Measurements from ENCODE around the gene ZIC5.

Gene ZIC5

DNA sequence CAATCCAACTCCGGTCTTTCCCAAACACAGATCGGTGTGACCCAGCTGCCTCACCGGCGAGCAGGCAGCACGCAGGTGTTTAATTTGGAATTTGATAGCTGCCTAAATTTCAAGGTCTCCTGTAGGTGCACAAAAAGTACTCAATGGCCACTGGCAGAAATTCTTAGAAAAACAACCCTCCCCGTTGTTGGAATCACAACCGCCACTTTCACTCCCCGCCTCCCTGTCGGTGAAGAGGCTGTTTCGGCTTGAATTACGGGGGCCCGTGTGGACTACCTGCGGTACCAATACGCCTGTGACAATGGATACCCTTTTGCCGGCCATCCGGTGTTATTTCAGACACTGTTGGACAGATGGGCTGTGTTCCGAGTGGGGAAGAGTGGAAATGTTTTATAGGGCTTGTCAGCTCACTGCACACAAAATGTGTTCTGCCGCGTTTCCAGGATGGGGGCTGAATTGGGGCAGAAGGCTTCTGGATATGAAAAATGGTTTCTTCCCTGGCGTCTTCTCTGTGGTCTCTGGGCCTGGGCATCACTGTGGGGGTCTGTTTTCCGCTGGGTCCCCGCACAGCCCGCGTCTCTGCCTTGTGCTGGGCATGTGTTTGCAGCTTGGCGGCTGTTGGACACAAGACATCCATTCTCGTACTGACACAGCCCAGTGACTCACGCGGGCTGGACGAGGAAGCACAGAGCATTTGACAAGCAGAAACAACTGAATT, 45.4 kb downstream of the ZIC5 start:
- DNase-seq, result no peak

DNA sequence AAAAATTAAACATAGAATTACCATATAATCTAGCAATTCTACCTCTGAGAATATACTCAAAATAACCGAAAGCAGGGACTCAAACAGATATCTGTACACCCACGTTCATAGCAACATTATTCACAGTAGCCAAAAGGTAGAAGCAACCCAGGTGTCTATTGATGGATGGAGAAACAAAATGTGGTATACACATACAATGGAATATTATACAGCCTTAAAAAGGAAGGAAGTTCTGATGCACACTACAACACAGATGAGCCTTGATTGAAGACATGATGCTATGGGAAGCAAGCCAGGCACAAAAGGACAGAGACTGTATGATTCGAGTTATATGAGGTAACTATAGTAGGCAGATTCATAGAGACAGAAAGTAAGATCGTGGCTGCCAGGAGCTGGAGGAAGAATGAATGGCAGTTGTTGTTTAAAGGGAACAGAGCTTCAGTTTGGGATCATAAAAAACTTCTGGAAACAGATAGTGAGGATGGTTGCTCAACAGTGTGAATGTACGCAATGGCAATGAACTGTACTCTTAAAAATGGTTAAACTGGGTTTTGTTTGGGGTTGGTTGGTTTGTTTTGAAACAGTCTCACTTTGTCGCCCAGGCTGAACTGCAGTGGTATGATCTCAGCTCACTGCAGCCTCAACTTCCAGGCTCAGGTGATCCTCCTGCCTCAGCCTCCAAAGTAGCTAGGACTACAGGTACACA, 47.5 kb downstream of the ZIC5 start:
- DNase-seq, result no peak

DNA sequence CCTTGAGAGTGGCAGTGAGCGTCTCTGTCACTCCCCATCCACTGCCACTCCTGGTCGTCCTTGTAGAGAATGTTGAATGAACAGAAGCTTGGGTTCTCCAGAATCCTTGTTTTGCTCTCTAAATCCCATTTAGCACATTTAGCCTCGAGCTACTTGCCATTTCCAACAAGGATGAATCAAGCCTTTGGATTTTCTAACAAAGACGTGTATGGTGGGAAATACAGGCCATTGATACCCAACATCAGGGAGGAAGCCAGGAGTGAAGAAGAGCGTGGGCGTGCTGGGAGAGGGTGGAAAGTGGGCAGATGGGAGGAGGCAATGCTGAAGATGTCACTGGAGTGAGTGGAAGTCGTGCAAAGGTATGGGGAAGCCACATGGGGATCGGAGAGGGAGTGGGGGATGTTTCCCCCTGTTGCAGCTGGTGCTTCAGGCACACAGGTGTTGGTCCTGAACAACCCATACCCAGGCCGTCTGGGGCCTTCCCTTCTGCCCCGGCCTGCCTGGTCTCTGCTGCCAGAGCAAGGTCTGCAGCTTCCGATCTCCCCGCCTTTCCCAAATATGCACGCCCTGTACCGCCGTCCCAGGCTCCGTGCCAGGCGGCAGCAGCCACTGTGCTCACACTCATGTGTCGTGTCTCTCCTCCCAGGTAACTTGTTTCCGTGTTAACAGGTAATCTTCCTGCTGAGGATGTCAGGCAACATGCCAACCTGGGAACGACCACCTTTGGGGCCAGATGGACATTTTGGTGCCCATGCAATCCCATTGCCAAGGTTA, 48.7 kb downstream of the ZIC5 start:
- DNase-seq, result no peak

DNA sequence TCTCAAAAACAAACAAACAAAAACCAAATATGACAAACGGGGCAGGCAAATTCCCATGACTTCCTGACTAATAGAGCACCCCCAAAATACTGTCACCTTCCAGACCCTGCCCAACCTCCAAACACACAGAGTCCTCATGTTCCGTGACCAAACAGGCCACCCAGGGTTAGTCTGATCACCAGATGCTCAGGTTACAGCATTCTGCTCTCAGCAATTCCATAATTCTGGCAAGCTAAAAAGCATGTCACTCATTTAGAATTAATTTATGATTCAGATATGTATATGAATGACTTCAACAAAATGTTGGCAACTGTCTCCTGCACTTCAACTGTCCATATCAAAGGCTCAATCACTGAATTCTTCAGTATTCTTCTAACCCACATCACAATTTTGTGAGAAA, 52.4 kb downstream of the ZIC5 start:
- DNase-seq, result no peak

DNA sequence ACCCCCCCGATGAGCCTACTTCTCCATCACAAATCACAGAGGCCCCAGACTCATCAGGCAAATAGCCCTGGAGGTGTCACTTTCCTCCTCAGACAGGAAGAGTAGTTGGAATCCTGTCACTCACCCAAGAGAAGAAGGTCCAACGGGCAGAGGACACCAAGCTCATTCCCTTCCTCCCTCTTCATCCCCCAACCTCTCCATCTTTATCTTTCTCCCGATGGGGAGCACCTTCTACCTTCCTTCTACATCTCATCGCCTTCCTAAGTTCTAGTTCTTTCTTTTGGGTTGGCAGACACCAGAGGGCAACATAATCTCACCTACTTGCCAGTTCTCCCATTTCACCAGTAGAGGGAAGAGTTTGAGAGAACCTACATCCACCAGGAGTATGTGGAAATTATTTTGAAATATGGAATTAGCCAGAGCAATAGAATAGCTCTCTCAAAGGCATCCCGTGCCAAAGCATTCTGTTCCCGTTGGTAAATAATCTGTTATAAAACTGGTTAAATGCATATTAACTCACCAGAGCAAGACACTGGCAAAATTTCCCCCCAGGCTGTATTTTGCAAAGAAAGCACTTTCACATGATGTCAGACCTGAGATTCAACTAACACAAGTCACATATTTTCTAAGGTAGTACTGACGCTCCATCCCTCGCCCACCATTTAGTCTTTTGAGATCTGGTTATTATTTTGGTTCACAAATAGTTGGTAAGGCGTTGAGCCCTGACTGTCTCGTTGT, 55.0 kb downstream of the ZIC5 start:
- DNase-seq, result peak; percentile 38

DNA sequence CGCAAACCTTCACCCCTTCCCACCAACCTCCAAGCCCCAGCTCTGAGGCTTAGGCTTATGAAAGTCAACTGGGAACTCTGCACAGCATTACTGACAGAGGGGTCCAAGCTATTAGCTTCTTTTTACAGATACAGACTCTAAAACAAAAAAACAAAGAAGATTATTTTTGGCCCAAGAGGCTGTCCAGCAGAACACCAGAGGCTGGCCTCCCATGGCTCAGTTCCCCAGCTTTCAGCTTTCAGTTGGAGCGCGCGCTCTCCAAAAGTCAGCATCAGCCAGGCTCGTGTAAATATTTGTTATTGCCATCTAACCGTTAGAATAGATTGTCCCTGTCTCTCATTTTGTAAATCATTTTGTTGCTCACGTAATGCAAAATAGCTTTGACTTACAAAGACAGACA, 58.4 kb downstream of the ZIC5 start:
- no peak for DNase-seq
